ENCODE data around the gene TMEM272. TPM values are rescaled to one million over a fixed set of nuclear protein-coding genes. Genes with fewer than 3 reads are reported as not detected.
A peak's percentile ranks its signal among the peaks of the same experiment; 100 is the strongest.

The TMEM272 gene
- total RNA-seq, 1 donor from 2014 or later, result not detected

- no peak for DNase-seq (ENCODE audit: low read depth)
- H3K4me3 ChIP-seq (ENCODE audit: low read depth, low read length), result no peak overlapping the region
- no peak for TF ChIP-seq CTCF (conservative IDR thresholded peaks at IDR 0.05; ENCODE audit: low read depth, low read length)
Observed at GRCh38 chr13:51843529-51843928, 1.4 kb downstream of the TMEM272 start.

DNA sequence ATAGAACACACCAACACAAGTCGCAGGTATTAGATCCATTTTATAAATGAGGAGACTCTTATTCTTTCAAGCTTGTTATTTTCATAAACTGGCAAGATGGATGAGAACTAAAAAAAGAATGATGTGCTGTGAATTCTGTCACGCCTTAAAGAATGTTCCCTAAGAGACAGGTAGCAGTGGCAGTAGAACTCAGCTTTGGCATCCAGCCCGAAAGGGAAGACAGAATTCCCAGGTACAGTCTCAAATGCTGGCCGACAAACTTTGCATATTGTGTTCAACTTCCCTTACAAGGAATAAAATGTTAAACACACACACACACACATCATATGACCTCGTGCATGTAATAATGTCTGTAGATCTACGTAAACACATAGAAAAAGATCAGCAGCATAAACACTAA is 3.2 kb downstream of the TMEM272 start:
- no peak for DNase-seq (ENCODE audit: low read depth)
- TF ChIP-seq CTCF (conservative IDR thresholded peaks at IDR 0.05; ENCODE audit: low read depth, low read length), result no peak
- H3K4me3 ChIP-seq (ENCODE audit: low read depth, low read length), result no peak overlapping the region

DNA sequence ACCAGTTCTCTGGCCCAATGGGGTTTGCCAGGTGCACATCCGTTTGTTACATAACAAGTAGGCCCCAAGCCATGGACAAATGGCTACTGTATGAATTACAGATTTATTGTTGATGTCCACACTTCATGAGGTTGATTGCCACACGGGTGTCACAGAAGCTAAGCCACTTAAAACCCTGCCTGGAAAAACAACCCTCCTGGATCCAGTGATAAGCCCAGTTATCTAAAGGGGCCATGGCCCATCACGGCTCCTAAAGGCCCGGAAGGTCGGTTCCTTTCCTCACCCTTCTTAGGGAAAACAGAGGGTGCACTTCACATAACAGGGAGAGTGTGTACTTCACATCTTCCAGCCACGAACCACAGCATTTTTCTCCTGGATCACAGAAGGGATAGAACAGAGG is 4.1 kb downstream of the TMEM272 start:
- no peak for DNase-seq (ENCODE audit: low read depth)
- TF ChIP-seq CTCF (conservative IDR thresholded peaks at IDR 0.05; ENCODE audit: low read depth, low read length), result no peak
- H3K4me3 ChIP-seq (ENCODE audit: low read depth, low read length), result no peak overlapping the region

DNA sequence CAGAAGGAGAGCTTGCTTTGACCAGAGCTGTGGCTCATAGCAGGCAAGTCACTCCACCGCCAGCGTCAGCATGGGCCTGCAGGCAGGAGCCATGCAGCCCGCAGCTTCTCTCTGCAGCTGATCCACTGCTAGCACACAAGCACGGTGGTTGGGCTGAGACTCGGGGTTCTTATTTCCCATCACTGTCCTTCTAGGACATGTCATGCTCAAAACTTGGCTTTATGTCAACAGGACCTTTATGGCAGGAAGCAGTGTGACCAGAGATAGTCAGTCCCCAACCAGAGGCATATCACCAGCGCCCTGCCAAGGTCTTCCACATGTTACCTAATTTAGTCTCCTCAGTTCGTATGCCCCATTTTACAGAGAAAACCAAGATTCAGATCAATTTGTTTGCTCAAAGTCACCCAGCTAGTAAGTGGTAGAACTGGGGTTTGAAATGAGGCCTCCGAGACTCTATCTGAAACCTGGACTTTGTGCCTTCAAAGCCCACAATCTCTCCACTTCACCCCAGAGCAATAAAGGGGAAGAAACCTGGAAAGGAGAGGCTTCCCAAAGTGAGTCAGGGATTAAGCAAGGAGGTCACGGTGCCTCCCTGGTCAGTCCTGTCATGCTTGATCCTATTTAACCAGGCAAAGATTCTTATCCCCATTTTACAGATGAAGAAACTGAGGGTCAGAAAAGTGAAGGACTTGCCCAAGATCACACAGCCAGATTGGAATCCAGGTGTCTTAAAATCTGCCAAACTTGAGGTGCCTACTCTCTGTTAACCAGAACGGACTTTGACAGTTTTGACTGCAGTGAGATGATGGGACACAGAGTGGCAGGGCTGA is 5.1 kb downstream of the TMEM272 start:
- H3K4me3 ChIP-seq (ENCODE audit: low read depth, low read length), result no peak overlapping the region
- DNase-seq (ENCODE audit: low read depth), result no peak
- no peak for TF ChIP-seq CTCF (conservative IDR thresholded peaks at IDR 0.05; ENCODE audit: low read depth, low read length)

DNA sequence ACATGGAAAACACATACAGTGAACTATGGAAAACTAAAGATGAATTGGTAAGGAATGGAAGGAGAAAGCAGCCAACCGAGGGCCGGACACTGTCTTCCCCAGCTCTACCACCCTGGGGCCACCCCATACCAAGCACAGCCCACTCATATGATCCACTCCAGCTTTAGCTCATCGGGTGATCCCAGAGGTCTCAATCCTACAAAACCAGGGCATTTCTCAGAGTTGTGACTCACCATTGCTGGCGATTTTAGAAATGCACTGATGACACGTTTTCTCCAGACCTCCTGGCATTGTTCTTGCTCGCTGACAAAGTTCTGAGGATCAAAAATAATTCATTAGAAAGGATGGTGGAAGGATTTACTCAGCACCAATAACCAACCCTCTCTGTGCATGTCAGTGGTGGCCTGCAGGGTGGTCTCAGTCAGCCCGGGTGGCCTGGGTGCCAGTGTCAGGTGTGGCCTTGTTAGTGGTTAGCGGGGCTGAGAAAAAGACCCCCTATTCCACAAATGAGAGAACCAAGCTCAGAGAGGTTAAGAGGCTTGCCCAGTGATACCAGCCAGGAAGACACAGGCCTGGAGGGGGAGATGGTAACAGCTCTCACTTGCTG is 6.6 kb downstream of the TMEM272 start:
- H3K4me3 ChIP-seq (ENCODE audit: low read depth, low read length), result no peak overlapping the region
- DNase-seq (ENCODE audit: low read depth), result peak; percentile 32
- no peak for TF ChIP-seq CTCF (conservative IDR thresholded peaks at IDR 0.05; ENCODE audit: low read depth, low read length)

- no peak overlapping the region for H3K4me3 ChIP-seq (ENCODE audit: low read depth, low read length)
- no peak for DNase-seq (ENCODE audit: low read depth)
- TF ChIP-seq CTCF (conservative IDR thresholded peaks at IDR 0.05; ENCODE audit: low read depth, low read length), result no peak
Observed at GRCh38 chr13:51837016-51837415, 8.0 kb downstream of the TMEM272 start.
